T-helper 2 cell (primary cell): ENCODE measurements around the gene HDHD3.
"Not testable (repeated sequence)": the region's sequence is repeated elsewhere in the genome, so short reads cannot be mapped to it uniquely, and the experiment has no call there.

Experiments
- DNase-seq, 5 experiments: peaks; one replicate each; pipeline versions ENCODE4 v3.0.0 to v3.0.0-alpha.2; 2012 to 2022
- total RNA-seq, 2 donors: gene quantifications; one replicate each; lab custom pipeline; 2026; lab: John Stamatoyannopoulos, UW

The HDHD3 gene, protein sequence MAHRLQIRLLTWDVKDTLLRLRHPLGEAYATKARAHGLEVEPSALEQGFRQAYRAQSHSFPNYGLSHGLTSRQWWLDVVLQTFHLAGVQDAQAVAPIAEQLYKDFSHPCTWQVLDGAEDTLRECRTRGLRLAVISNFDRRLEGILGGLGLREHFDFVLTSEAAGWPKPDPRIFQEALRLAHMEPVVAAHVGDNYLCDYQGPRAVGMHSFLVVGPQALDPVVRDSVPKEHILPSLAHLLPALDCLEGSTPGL
- total RNA-seq = 12.5 to 15.0 reads per million in 2 donors

DNA sequence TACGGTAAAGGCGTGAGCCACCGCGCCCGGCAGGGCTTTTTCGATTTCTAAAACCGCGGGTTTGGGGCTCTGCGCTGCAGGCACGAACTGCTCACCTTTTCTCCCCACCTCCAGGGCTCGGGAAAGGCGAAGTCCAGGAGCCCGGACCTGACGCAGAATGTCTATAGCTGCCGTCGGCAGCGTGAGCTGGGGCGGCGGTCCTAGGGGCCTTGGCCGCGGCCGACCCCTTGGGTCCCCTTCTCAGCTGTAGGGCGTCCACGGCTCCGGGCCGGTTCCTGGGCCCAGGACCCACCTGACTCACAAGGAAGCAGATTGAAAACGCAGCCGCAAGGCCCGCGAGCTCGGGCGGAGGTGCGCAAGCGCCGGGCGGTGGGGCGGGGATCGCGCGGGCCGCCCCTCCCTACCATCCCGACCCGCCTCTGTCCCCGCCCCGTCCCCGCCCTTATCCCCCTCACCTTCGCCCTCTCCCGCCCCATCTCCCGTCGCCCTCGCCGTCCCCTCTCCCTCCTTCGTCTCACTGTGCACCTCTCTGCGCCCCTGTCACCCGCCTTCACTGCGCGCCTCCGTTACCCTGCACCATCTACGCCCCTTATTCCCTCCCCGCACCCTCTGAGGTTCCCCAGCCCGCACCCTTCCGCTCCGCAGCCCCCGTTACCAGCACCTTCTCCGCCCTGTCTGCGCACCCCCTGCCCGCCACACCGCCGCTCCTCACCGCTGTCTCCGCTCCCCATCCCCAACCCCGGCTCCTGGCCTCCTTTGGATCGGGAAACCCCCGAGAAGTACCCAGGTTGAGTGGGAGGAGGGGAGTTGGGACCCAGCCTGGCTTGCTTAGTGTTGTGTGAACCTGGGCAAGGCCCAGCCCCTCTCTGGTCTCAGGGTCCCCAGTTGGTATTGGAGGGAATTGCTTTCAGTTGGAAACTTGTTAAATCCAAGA, at the start of gene HDHD3:
HDHD3 (minus strand) TSS at position 353 of the 934 bp plus-strand sequence. CDS start 2,632 bp downstream, outside the sequence.
- peak; percentile 55 to 88 (median 68) for DNase-seq

DNA sequence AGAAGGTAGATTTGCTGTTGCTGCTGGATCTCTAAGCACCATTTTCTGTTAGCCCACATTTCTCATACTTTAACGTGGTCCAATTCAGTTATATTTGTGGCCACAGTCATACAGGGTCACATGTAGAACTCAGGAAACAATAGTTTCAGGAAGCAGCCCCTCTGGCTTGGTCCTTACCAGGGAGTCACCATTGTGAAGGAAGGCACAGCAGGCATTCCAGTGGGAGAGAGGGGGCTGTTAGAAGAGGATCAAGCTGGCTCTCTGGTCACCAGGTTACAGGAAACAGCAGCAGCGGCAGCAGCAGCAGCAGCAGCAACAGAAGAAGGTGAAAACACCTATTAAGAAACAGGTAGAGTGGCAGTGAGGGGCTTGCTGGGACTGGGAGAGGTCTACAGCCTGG, 48.3 kb upstream of the HDHD3 start:
- DNase-seq = no peak

DNA sequence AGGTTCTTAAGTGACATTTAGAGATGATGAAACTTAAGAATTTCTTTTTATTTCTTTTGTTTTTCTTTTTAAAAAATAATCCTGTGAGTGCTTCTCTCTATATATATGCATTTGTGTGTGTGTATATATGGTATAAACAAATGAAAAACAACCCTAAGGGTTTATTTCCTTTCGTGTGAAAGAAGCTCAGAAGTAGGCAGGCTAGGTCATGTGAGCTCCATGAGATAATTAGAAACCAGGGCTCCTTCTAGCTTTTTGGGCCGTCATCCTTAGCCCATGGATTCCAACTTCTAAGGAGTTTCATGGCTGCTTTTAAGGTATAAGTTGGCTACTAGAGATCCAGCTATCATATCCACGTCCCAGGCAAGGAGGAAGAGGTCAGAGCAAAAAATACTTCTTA, 44.9 kb upstream of the HDHD3 start:
- no peak for DNase-seq

DNA sequence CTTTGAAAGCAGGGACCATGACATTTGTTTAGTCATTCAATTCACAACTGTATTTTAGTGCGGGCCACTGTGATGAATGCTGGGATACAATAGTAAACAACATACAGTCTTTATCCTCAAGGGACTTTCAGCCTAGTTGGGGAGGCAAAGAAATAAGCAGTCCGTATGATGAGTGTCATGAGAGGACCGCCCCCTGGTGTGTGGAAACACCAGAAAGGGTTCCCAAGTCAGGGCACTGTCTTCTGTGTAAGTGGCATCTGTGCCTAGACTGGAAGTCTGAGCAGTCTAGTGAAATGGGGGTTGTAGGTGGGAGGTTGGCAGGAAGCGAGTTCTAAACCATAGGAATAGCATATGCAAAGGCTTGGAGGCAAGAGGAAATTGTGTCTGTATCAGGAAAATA, 40.6 kb upstream of the HDHD3 start:
- no peak for DNase-seq

DNA sequence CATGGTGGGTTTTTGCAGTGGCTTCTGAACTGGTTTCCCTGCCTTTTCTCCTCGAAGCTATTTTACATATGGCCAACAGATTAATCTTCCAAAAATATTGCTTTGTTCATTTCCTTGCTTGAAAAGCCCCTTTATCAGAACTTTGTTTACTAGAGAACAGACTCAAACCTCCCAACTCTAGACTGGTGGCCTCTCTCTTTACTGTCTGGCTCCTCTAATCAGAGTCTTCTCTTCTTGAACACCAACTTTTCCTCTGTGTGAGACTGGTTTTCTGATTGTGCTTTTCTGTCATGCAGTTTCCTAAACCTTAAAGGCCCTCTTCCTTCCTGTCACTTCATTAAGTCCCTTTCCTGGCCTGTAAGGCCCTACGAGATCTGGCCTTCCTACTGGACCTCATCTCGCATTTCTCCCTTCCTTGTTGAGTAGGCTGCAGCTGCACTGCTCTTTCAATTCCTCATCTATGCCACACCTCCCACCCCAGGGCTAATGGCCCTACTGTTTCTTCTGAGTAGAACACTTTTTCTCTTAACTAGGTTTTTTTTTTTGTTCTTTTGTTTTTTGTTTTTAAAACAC, 39.4 kb upstream of the HDHD3 start:
- no peak for DNase-seq

DNA sequence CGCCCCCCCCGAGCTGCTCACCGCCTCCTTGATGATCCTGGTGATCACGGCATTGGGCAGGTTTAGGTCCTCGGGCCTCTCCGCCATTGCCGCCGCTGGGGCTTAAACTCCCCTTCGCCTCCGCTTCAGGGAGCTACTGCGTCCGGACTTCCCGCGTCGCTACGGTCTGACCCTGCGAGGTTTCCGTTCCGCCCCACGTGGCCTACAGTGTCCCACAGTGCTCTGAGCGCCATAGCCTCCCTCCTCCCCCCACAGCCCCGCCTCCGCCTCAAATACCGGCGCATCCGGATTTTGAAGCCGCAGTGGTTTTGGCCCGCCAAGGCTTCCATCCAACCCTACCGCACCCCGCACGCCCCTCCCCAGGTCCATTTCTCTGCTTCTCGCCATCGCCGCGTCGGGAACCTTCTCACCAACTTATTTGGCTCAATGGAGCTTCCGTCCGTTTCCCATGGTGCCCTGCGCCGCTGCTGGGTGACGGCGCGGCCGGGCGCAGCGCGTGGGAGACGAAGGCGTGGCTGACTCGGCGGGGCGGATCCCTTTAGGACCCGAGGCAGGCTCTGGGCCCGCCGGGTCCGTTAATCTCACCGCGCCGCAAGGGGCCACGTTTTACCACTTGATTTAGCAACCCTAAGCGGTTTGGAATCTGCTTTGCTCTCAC, 33.5 kb upstream of the HDHD3 start, which contains the start of the genes C9orf43 and POLE3:
C9orf43 (plus strand) TSS at position 541 of the 658 bp plus-strand sequence. CDS start 2,747 bp downstream, outside the sequence.
POLE3 (minus strand) TSS at position 469 of the 658 bp plus-strand sequence; CDS start at position 87, 382 bp downstream.
- peak; percentile 88 to 97 (median 93) for DNase-seq

DNA sequence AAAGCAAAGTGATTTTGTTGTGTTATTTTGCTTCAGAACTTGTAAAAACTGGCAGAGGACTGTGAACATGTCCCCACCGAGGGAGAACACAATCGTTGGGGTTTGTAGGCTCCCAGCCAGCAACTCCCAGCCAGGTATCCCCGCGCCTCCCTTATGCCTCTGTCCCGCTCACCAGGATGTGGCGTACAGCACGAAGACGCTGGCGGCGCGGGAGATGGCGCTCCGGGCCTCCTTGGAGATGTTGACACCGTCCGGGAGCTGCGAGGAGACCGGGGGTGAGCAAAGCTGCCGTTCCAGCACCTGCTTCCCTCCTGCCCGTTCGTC, 33.1 kb upstream of the HDHD3 start:
- no peak for DNase-seq

DNA sequence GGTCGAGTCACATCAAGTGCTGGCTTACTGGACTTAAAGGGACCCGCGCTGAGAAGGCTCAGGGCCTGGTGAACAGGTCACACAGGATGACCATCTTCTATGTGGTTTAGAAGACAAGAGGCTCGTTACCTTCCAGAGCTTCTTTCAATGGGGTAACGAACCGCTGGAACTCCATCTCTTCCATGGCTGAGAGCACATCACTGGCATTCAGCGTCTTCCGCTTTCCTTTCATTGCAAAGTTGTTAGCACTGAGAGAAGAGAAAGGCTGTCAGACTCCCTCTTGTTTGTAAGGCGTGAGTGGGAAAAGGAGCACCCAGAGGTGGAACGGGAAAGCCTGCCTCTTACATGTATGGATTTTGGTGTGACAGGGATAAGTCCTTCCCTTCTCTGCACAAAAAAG, 32.7 kb upstream of the HDHD3 start:
- DNase-seq = no peak

DNA sequence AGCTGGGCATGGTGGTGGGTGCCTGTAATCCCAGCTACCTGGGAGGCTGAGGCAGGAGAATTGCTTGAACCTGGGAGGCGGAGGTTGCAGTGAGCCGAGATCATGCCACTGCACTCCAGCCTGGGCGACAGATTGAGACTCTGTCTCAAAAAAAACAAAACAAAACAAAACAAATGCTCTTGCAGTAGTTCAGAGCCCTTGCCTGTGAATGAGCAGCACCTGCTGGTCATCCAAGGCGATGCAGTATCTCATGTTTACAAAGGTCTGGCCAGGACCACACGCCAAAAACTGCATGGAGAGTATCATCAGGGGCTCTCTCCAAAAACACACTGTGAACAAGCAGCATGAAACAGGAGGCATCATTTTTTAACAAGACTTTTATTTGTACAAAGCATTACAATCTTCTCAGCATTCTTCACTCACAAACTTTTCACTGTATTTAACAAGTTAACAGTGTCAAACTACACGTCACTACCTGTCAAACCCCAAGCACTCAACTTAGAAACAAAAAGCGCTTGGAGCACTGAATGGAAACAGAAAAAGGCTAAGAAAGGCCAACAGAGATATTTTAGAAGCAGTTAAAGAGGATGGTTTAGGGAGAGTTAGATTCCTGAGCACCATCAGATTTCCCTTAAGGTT, 30.2 kb upstream of the HDHD3 start:
- DNase-seq = peak in 4 of 5 experiments; percentile 37 to 78 (median 40)

DNA sequence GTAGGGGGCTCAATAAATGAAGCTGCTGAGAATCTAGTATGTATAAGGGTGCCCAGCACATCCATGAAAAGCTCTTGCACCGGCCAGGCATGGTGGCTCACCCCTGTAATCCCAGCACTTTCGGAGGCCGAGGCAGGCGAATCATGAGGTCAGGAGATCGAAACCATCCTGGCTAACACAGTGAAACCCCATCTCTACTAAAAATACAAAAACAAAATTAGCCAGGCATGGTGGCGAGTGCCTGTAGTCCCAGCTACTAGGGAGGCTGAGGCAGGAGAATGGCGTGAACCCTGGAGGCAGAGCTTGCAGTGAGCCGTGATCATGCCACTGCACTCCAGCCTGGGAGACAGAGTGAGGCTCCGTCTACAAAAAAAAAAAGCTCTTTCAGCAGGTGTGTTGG, 29.6 kb upstream of the HDHD3 start:
- DNase-seq = not testable (repeated sequence)

DNA sequence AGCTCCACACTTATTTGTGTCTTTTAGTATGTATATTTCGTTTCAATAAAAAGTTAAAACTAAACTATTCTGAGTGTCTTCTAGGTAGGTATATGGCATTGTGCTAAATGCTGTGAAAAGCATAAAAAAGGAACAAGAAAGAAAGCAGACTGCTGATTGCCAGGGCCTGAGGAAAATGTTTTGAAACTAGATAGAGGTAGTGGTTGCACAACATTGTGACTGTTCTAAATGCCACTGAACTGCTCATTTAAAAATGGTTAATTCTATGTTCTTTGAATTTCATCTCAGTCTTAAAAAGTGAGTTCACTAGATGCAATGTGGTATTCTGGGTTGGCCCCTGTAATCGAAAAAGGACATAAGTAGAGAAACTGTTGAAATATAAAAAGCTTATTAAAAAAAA, 26.9 kb upstream of the HDHD3 start:
- DNase-seq = no peak

DNA sequence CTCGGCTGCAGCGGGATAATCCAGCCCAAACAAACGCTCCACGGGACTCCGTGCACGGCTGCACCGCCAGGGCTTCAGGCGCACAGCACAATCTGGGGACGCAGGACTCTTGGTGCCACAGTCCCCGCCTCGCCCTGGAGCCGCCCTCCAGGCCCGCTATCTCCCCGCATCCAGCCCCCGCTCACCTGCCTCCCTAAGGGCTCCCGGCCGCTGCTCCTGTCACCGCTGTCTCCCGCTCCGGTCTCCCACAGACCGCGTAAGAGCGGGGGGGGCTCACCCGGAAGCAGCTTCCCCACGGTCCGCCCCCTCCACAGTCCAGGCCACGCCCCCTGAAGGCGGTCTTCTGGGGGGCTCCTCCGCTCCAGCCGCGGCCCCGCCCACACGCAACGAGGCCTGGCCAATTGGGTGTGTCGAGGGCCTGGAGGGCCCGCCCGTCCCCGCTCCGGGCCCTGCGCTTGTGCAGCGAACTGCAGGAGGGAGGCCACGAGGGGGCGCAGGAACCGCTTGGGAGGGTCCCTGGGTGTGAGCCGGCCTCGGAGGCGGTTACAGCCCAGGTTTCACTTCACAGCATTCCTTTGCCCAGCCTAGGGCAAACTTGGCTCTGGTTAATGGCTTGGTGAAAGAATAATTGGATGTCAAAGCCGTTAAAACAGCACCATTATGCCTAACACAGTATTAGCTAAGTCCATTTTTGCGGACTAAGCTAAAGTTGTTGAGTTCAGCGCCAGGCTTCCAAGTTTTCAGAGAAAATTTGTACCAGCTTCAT, 24.4 kb upstream of the HDHD3 start, which contains the start of gene ALAD:
ALAD (minus strand) TSS at position 258 of the 766 bp plus-strand sequence. CDS start 7,725 bp downstream, outside the sequence.
- DNase-seq = peak; percentile 99 to 100 (median 99)

DNA sequence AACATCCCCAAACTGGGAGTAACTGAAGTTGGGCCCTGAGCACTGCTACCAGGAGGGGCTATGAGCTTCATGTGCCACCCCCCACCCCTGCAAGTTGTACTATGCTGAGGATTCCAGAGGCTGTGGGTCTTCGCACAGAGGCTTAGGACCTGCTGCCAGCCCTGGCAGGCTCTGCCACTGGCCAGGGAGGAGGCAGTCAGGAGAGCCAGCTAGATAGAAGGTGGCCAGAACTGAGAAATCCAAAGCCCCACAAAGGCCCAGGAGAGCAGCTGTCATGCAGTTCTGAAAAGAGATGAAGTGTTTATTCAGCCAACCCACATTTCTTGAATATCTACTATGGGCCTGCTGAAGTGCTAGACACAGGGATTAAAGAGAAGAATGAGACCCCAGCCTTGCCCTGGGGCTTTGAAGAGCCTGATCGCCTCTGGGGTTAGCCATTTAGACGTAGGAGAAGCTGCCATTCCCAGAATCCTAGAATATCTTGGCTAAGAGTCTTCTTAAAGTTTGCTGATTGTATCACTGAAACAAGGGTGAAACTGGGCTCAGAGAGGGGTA, 22.9 kb upstream of the HDHD3 start:
- DNase-seq = no peak

DNA sequence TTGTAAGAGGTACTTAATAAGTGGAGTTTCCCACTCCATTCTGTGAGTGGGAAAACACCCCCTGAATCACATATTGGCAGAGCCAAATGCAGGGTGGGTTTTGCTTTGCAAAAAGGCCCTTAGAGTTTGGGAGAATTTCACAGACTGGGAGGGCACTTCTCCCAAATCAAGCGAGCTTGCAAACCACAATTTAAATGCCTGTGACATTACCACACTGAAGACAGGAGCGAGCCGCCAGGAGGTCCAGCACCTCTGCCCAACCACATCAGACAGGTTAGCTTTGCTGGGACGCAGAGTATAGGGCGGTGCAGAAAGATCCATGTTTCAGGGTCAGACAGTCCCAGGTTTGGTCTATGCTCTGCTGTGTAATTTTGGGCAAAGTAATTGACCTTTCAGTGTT, 22.0 kb upstream of the HDHD3 start:
- DNase-seq = no peak

DNA sequence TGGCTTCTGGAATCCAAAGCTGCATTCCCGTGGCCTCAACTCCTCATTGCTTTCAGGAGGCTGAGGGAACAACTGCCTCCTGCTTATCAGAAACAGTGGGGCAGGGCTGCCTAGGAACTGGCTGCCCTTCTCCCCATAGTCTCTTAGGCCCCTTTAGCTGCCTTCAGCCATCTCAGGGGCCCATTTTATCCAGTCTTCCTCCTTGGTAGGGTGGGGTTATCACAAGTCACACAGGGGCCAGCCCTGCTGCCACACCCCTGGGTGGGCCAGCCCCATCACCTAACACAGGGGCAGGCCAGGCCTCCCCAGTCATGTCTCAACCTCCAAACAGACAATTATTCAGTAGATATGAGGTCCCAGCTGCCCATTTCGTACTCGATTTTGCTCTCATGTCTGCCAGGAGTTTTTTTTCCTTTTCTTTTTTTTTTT, 20.4 kb upstream of the HDHD3 start:
- DNase-seq = no peak

DNA sequence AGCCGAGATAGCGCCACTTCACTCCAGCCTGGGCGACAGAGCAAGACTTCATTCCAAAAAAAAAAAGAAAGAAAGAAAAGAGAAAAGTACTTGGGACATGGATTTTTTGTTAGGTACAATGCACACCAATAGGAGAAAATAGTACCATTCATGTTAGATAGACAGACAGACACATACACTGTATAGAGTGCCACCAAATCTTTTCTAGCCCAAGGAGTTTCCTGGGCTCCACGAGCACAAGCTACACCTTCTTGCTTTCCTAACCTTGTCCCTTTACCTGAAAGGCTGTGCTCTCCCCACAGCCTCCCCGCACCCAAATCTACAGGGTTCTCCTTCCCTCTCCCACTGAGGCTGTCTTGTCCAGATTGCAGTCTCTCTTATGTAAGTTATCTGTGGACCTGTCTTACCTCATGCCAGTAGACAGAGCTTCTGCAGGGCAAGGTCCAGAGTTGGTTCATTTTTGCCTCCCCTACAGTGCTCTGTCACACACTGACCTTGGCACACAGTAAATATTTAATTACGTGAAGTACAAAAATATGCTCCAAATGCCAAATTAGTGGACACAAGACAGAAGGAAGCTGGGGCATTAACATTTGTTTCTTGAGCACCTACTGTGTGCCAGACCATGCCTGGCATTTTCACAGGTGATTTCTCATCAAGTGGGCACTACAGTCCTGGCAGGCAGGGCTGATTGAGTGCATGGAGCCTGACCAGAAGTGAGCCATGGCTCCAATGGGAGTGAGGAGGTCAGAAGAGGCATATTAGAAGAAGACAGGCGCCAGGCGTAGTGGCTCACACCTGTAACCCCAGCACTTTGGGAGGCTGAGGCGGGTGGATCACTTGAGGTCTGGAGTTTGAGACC, 18.4 kb upstream of the HDHD3 start:
- no peak for DNase-seq

DNA sequence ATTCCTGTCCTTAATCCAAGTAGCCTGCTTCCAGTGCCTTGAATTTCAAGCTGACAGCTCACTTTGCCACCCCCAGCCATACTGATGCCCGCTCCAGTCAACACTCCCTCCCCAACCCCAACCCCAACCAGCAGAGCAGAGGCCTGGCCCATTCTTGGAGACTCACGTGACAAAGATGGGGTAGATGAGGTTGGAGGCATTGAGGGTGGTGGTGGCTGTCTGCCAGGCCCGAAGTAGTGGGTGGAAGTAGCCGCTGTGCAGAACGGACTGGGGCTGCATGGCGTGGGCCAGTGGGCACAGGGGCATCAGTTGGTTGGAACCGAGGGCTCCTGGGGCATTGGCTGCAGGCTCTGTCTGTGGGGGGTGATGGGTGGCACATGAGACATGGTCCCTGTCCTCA, 16.5 kb upstream of the HDHD3 start:
- no peak for DNase-seq

DNA sequence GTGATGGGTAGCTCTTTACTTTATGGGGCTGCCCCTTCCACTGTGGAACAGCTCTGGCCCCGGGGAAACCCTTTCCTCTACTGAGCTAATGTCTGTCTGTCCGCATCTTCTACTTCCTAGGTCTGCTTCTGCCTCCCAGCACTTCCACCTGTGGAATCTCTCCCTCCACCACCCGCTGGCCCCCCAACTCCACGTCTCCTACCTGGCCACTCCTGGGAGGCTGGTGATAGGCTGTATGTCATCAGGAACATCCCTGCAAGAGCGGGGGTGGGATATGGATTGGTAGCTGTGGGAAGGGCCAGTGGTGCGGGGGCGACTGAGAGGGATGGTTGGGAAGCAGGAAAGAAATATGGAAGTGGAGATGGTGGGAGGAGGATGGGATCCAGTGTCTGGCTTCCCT, 15.1 kb upstream of the HDHD3 start:
- DNase-seq = no peak

DNA sequence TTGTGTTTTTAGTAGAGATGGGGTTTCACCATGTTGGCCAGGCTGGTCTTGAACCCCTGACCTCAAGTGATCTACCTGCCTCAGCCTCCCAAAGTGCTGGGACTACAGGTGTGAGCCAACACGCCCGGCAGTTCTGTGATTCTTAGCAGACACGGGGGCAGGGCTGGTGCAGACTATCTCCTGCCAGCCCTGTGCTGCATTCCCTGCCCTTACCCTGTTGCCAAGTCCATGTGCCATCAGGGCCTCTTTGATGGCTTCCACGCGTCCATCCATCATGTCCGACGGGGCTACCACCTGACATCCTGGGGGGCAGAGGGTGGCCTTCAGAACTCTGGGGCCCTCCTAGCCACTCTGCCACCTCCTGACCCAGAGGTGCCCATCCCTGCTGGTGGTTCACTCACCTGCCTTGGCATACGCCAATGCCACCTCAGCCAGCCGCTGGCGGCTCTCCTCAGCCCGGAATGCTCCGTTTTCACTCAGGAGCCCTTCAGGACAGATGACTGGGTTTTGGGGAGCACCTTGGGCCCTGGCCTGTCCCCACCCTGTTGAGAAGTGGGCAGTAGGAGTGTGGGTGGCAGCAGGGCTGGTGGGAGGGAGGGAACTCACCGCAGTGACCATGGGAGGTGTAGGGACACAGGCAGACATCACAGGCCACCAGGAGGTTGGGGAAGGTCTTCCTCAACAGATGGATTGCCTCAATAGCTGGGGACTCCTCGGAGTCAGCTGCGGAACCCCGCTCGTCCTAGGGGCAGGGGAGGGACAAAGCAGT, 13.6 kb upstream of the HDHD3 start:
- no peak for DNase-seq
